Parathyroid adenoma (tissue), 2 donors: ENCODE measurements around the gene ZNF521.

ENCODE experiments used
- H2AFZ ChIP-seq: fragments of 300-600 bp; sonication (generic); one replicate; pipeline ENCODE4 v1.7.0; 2017; ENCODE audit warnings: antibody characterized with exemption, mild to moderate bottlenecking
- H3K27ac ChIP-seq: fragments of 300-600 bp; sonication (generic); one replicate; pipeline ENCODE4 v1.7.0; 2017
- H3K27me3 ChIP-seq: fragments of 300-600 bp; sonication (generic); one replicate; pipeline ENCODE4 v1.7.0; 2017; ENCODE audit warnings: low read length; ENCODE audit not compliant: control insufficient read depth, insufficient read depth
- H3K36me3 ChIP-seq: fragments of 300-600 bp; sonication (generic); one replicate; pipeline ENCODE4 v1.7.0; 2017; ENCODE audit warnings: low read length; ENCODE audit not compliant: control insufficient read depth, insufficient read depth
- H3K4me1 ChIP-seq: fragments of 300-600 bp; sonication (generic); one replicate; pipeline ENCODE4 v1.7.0; 2017; ENCODE audit warnings: control low read depth
- H3K4me2 ChIP-seq: fragments of 300-600 bp; sonication (generic); one replicate; pipeline ENCODE4 v1.7.0; 2017; ENCODE audit warnings: low read length
- H3K4me3 ChIP-seq: fragments of 300-600 bp; sonication (generic); one replicate; pipeline ENCODE4 v1.7.0; 2017; ENCODE audit warnings: low read depth, low read length
- H3K79me2 ChIP-seq: fragments of 300-600 bp; sonication (generic); one replicate; pipeline ENCODE4 v1.7.0; 2017; ENCODE audit warnings: control low read depth
- H3K9ac ChIP-seq: fragments of 300-600 bp; sonication (generic); one replicate; pipeline ENCODE4 v1.7.0; 2017; ENCODE audit warnings: mild to moderate bottlenecking
- H3K9me3 ChIP-seq: fragments of 300-600 bp; sonication (generic); one replicate; pipeline ENCODE4 v1.7.0; 2017; ENCODE audit warnings: low read length; ENCODE audit not compliant: control insufficient read depth
- CTCF ChIP-seq: fragments of 300-600 bp; sonication (generic); IDR thresholded peaks from one replicate; pipeline ENCODE4 v1.7.0; 2017; ENCODE audit warnings: antibody characterized with exemption, mild to moderate bottlenecking
- donor health status: primary hyperparathyroidism.

ZNF521 gene

GRCh38 chr18:25229081-25229480, 122.9 kb downstream of the ZNF521 start:
- no peak overlapping the region for H3K9ac ChIP-seq
- TF ChIP-seq CTCF: no peak
- H2AFZ ChIP-seq: no peak overlapping the region
- no peaks in the 10 kb centered on the region for H3K4me1 ChIP-seq
- H3K36me3 ChIP-seq: no peaks in the 10 kb centered on the region
- H3K27ac ChIP-seq: no peak overlapping the region
- no peak overlapping the region for H3K4me3 ChIP-seq
- H3K27me3 ChIP-seq: no peaks in the 10 kb centered on the region
- H3K9me3 ChIP-seq: no peaks in the 10 kb centered on the region
- no peak overlapping the region for H3K4me2 ChIP-seq
- no peaks in the 10 kb centered on the region for H3K79me2 ChIP-seq

GRCh38 chr18:25228410-25228809, 123.6 kb downstream of the ZNF521 start:
- Histone ChIP-seq H3K27ac (no peak overlapping the region), H3K9ac (no peak overlapping the region), H3K27me3 (no peaks in the 10 kb centered on the region), H3K79me2 (no peaks in the 10 kb centered on the region), H3K4me3 (no peak overlapping the region), H3K4me1 (no peaks in the 10 kb centered on the region), H3K4me2 (no peak overlapping the region), H3K9me3 (no peaks in the 10 kb centered on the region), H3K36me3 (no peaks in the 10 kb centered on the region), H2AFZ (no peak overlapping the region)
- TF ChIP-seq CTCF: no peak

- Histone ChIP-seq H3K4me3 (no peak overlapping the region), H3K27me3 (no peaks in the 10 kb centered on the region), H3K9ac (no peak overlapping the region), H3K4me2 (no peak overlapping the region), H2AFZ (no peak overlapping the region), H3K4me1 (no peaks in the 10 kb centered on the region), H3K79me2 (no peaks in the 10 kb centered on the region), H3K36me3 (no peaks in the 10 kb centered on the region), H3K9me3 (no peaks in the 10 kb centered on the region), H3K27ac (no peak overlapping the region)
- TF ChIP-seq CTCF: no peak
These were observed 126.8 kb downstream of the ZNF521 start for GRCh38 chr18:25225151-25225550.

- Histone ChIP-seq H3K9ac (no peak overlapping the region), H3K27me3 (no peaks in the 10 kb centered on the region), H3K4me3 (no peak overlapping the region), H3K4me2 (no peak overlapping the region), H3K27ac (no peak overlapping the region), H3K4me1 (no peaks in the 10 kb centered on the region), H3K36me3 (no peaks in the 10 kb centered on the region), H2AFZ (no peak overlapping the region), H3K9me3 (no peaks in the 10 kb centered on the region), H3K79me2 (no peaks in the 10 kb centered on the region)
- TF ChIP-seq CTCF: no peak
These were observed 127.8 kb downstream of the ZNF521 start for GRCh38 chr18:25223899-25224886.
